ENCODE measurements around the gene CAMK2B. TPM values are rescaled to one million over a fixed set of nuclear protein-coding genes. Genes with fewer than 3 reads are reported as not detected.
A peak's percentile ranks its signal among the peaks of the same experiment; 100 is the strongest.

The CAMK2B gene
- total and polyA plus RNA-seq, 2 of the 13 experiments (the other 11 are each of a cell fraction or from before 2014, with no cell fraction given) = 0.27 to 0.48 TPM

DNA sequence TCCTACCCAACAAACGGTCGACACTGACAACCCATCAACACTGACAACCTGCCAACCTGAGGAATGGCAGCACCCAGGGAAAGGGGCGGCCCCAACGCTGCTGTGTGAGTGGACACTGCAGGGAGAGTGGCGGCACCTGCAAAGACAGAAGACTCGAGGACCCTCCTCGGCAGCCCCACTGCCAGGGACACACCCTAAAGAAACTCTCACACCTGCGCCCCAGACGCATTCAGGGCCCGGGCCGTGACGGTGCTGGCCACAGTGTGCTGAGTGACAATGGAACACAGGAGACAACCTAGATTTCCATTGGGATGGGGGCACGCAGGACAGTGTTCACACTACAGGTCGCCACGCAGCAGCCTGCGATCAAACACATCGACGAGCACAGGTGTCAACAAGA lies 3.6 kb downstream of the CAMK2B start:
- H3K9ac ChIP-seq (ENCODE audit: insufficient read depth, low read depth, low read length) = no peak overlapping the region
- intact Hi-C loops (cut with micrococcal nuclease; ENCODE audit: unreplicated experiment) (no loop called here), in situ Hi-C loops (cut with HindIII; ENCODE audit: extremely low pct_ligation_motif_present, low pct_unique_long_range_greater_than_20kb) (no loop called here)
- DNase-seq (ENCODE audit: low spot score) = no peak
- no TSS peak for BruUV-seq (replicated peaks)
- CTCF ChIA-PET (ENCODE audit: low intra/inter-chr PET ratio, low total read pairs) = no interaction called here
- no peaks in the 10 kb centered on the region for H4K20me1 ChIP-seq (ENCODE audit: insufficient read depth, low read length)
- peaks cover 6 to 54% of the 10 kb centered on the region in 2 experiments for H3K27me3 ChIP-seq (ENCODE audit: control insufficient read depth in 1 of 2, insufficient read depth in 2 of 2, low read length in 2 of 2)
- H3K9me3 ChIP-seq (ENCODE audit: low read length) = no peaks in the 10 kb centered on the region
- H3K27ac ChIP-seq (ENCODE audit: extremely low read length, insufficient read depth, low read length) = no peak overlapping the region
- H3K4me3 ChIP-seq (replicated peaks in 1 of 3; ENCODE audit: insufficient read depth in 1 of 3, low read depth in 2 of 3, low read length in 3 of 3) = no peak overlapping the region
- FAIRE-seq = no peak
- no peak for ATAC-seq
- no peaks in the 10 kb centered on the region for H3K79me2 ChIP-seq (ENCODE audit: insufficient read depth, low read length)
- TF ChIP-seq ZNF33B (CRISPR knock-in tag; IDR thresholded peaks at IDR 0.05) (no peak), ZNF414 (CRISPR knock-in tag; IDR thresholded peaks at IDR 0.05) (no peak), ZBTB8A (CRISPR knock-in tag; IDR thresholded peaks at IDR 0.05; ENCODE audit: borderline replicate concordance, low read depth) (no peak), ZBTB21 (CRISPR knock-in tag; IDR thresholded peaks at IDR 0.05) (no peak), HMG20A (CRISPR knock-in tag; IDR thresholded peaks at IDR 0.05; ENCODE audit: borderline replicate concordance) (no peak), FOXM1 (CRISPR knock-in tag; IDR thresholded peaks at IDR 0.05) (no peak), ZC3H4 (CRISPR knock-in tag; IDR thresholded peaks at IDR 0.05; ENCODE audit: borderline replicate concordance) (no peak)
- no peak overlapping the region for H2AFZ ChIP-seq (ENCODE audit: low read length)
- H3K4me1 ChIP-seq (ENCODE audit: insufficient read depth, low read length) = no peaks in the 10 kb centered on the region
- WGBS (ENCODE audit: low lambda C conversion rate) = 48% methylated on average over 16 of the region's 18 CpGs
- no peak overlapping the region for H3K4me2 ChIP-seq (ENCODE audit: low read depth, low read length)
- POLR2A ChIA-PET = no interaction called here
- no peaks in the 10 kb centered on the region for H3K36me3 ChIP-seq (replicated peaks in 1 of 2; ENCODE audit: control insufficient read depth in 1 of 2, insufficient read depth in 2 of 2, low read length in 2 of 2)

- Histone ChIP-seq H2AFZ (ENCODE audit: low read length) (no peak overlapping the region), H3K4me1 (ENCODE audit: insufficient read depth, low read length) (no peaks in the 10 kb centered on the region), H4K20me1 (ENCODE audit: insufficient read depth, low read length) (no peaks in the 10 kb centered on the region), H3K27ac (ENCODE audit: extremely low read length, insufficient read depth, low read length) (no peak overlapping the region), H3K36me3 (replicated peaks in 1 of 2; ENCODE audit: control insufficient read depth in 1 of 2, insufficient read depth in 2 of 2, low read length in 2 of 2) (no peaks in the 10 kb centered on the region), H3K4me2 (ENCODE audit: low read depth, low read length) (no peak overlapping the region), H3K9ac (ENCODE audit: insufficient read depth, low read depth, low read length) (no peak overlapping the region), H3K9me3 (ENCODE audit: low read length) (no peaks in the 10 kb centered on the region), H3K27me3 (ENCODE audit: control insufficient read depth in 1 of 2, insufficient read depth in 2 of 2, low read length in 2 of 2) (peaks cover 2 to 45% of the 10 kb centered on the region in 2 experiments), H3K4me3 (replicated peaks in 1 of 3; ENCODE audit: insufficient read depth in 1 of 3, low read depth in 2 of 3, low read length in 3 of 3) (no peak overlapping the region), H3K79me2 (ENCODE audit: insufficient read depth, low read length) (no peaks in the 10 kb centered on the region)
- CTCF ChIA-PET (ENCODE audit: low intra/inter-chr PET ratio, low total read pairs) = no interaction called here
- no TSS peak for BruUV-seq (replicated peaks)
- intact Hi-C loops (cut with micrococcal nuclease; ENCODE audit: unreplicated experiment) = no loop called here
- POLR2A ChIA-PET = no interaction called here
- FAIRE-seq = no peak
- ATAC-seq = peak; percentile 37
- DNase-seq (ENCODE audit: low spot score) = no peak
- 19% methylated on average over 15 of the region's 15 CpGs for WGBS (ENCODE audit: low lambda C conversion rate)
- in situ Hi-C loops (cut with HindIII; ENCODE audit: extremely low pct_ligation_motif_present, low pct_unique_long_range_greater_than_20kb) = no loop called here
- no peak for TF ChIP-seq RORA (CRISPR knock-in tag; IDR thresholded peaks at IDR 0.05)
- no peak for TF ChIP-seq TFDP1 (CRISPR knock-in tag; IDR thresholded peaks at IDR 0.05; ENCODE audit: borderline replicate concordance)
- no peak for TF ChIP-seq ZNF639 (CRISPR knock-in tag; conservative IDR thresholded peaks at IDR 0.05)
- 0 out of 2 replicates have a peak, but pooled peaks have one; percentile 37 for TF ChIP-seq RFXAP (CRISPR knock-in tag; IDR thresholded peaks at IDR 0.05; ENCODE audit: borderline replicate concordance)
- no peak for TF ChIP-seq AGO2 (optimal IDR thresholded peaks at IDR 0.05; ENCODE audit: low read depth, low read length)
- TF ChIP-seq, protein P1, sequence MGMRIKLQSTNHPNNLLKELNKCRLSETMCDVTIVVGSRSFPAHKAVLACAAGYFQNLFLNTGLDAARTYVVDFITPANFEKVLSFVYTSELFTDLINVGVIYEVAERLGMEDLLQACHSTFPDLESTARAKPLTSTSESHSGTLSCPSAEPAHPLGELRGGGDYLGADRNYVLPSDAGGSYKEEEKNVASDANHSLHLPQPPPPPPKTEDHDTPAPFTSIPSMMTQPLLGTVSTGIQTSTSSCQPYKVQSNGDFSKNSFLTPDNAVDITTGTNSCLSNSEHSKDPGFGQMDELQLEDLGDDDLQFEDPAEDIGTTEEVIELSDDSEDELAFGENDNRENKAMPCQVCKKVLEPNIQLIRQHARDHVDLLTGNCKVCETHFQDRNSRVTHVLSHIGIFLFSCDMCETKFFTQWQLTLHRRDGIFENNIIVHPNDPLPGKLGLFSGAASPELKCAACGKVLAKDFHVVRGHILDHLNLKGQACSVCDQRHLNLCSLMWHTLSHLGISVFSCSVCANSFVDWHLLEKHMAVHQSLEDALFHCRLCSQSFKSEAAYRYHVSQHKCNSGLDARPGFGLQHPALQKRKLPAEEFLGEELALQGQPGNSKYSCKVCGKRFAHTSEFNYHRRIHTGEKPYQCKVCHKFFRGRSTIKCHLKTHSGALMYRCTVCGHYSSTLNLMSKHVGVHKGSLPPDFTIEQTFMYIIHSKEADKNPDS (CRISPR knock-in tag; IDR thresholded peaks at IDR 0.05) = no peak
- TF ChIP-seq SMYD3 (CRISPR knock-in tag; IDR thresholded peaks at IDR 0.05) = no peak
Observed at GRCh38 chr7:44320794-44321371, 4.5 kb downstream of the CAMK2B start.
